Measurements from ENCODE around the gene IMPACT.

IMPACT gene

GRCh38 chr18:24421831-24422230, 4.6 kb upstream of the IMPACT start:
- no peak for DNase-seq (ENCODE audit: low read depth)

- DNase-seq (ENCODE audit: low read depth): no peak
These were observed 435 bp upstream of the IMPACT start for GRCh38 chr18:24426073-24426397.

GRCh38 chr18:24427484-24427883, 1.0 kb downstream of the IMPACT start:
- no peak for DNase-seq (ENCODE audit: low read depth)

- DNase-seq (ENCODE audit: low read depth): no peak
These were observed 2.2 kb downstream of the IMPACT start for GRCh38 chr18:24428709-24429108.

- DNase-seq (ENCODE audit: low read depth): no peak
These were observed 2.7 kb downstream of the IMPACT start for GRCh38 chr18:24429188-24429587.

GRCh38 chr18:24432618-24433017, 6.1 kb downstream of the IMPACT start:
- DNase-seq (ENCODE audit: low read depth): no peak

GRCh38 chr18:24436939-24437338, 10.5 kb downstream of the IMPACT start:
- DNase-seq (ENCODE audit: low read depth): no peak

GRCh38 chr18:24443870-24444269, 17.4 kb downstream of the IMPACT start:
- DNase-seq (ENCODE audit: low read depth): no peak

GRCh38 chr18:24446453-24446852, 20.0 kb downstream of the IMPACT start:
- no peak for DNase-seq (ENCODE audit: low read depth)

- DNase-seq (ENCODE audit: low read depth): no peak
These were observed 20.6 kb downstream of the IMPACT start for GRCh38 chr18:24446953-24447538.

GRCh38 chr18:24447961-24448360, 21.5 kb downstream of the IMPACT start:
- no peak for DNase-seq (ENCODE audit: low read depth)

GRCh38 chr18:24456549-24456948, 30.1 kb downstream of the IMPACT start:
- no peak for DNase-seq (ENCODE audit: low read depth)

- no peak for DNase-seq (ENCODE audit: low read depth)
These were observed 33.3 kb downstream of the IMPACT start for GRCh38 chr18:24459772-24460171.

- no peak for DNase-seq (ENCODE audit: low read depth)
These were observed 33.9 kb downstream of the IMPACT start, which contains the start of gene HRH4 for GRCh38 chr18:24460388-24460787. TSS of gene HRH4 (plus strand) at chr18:24460637. CDS start at chr18:24460729, 92 bp downstream.

- no peak for DNase-seq (ENCODE audit: low read depth)
These were observed 35.5 kb downstream of the IMPACT start for GRCh38 chr18:24461996-24462395.

- DNase-seq (ENCODE audit: low read depth): no peak
These were observed 36.6 kb downstream of the IMPACT start for GRCh38 chr18:24462838-24463775.

- no peak for DNase-seq (ENCODE audit: low read depth)
These were observed 39.0 kb downstream of the IMPACT start for GRCh38 chr18:24465486-24465885.

- no peak for DNase-seq (ENCODE audit: low read depth)
These were observed 40.3 kb downstream of the IMPACT start for GRCh38 chr18:24466771-24467170.

- DNase-seq (ENCODE audit: low read depth): no peak
These were observed 43.6 kb downstream of the IMPACT start for GRCh38 chr18:24470022-24470618.

GRCh38 chr18:24470805-24471204, 44.3 kb downstream of the IMPACT start:
- DNase-seq (ENCODE audit: low read depth): no peak

GRCh38 chr18:24472591-24472990, 46.1 kb downstream of the IMPACT start:
- DNase-seq (ENCODE audit: low read depth): no peak

GRCh38 chr18:24474406-24474805, 47.9 kb downstream of the IMPACT start:
- no peak for DNase-seq (ENCODE audit: low read depth)

GRCh38 chr18:24475926-24476589, 49.6 kb downstream of the IMPACT start:
- DNase-seq (ENCODE audit: low read depth): no peak

Measured in stimulated activated CD8-positive, alpha-beta memory T cell treated with anti-CD3 and anti-CD28 coated beads, Interleukin-4, amount 100 ng/mL, for 24 hours (primary cell).